Right lobe of liver (tissue), 6 donors: ENCODE measurements around the gene COX10. TPM values are rescaled to one million over a fixed set of nuclear protein-coding genes. Genes with fewer than 3 reads are reported as not detected.

Source experiments
- ATAC-seq, 4 donors: fragments of 200-7000 bp; cut with Tn5 transposase; one replicate each; pipeline ENCODE4 v1.9.1; 2020; ENCODE audit warnings: mild to moderate bottlenecking in 4 of 4, moderate library complexity in 4 of 4
- DNase-seq, 3 donors: peaks; one replicate each; pipeline ENCODE4 v3.0.0-alpha.2; 2020
- H3K27ac ChIP-seq, 3 donors: fragments of 200-600 bp; one replicate each; pipeline ENCODE4 v1.8.0; 2022
- H3K27me3 ChIP-seq, 2 donors: fragments of 200-600 bp; one replicate each; pipeline ENCODE4 v1.8.0; 2022
- H3K36me3 ChIP-seq, 4 donors: fragments of 200-600 bp; sonication (generic) in 1 of 4; one replicate each; pipeline versions ENCODE4 v1.5.1 to v1.8.0; 2017 to 2022; ENCODE audit warnings: control low read depth in 1 of 4
- H3K4me1 ChIP-seq, 4 donors: fragments of 200-600 bp; sonication (generic) in 1 of 4; one replicate each; pipeline versions ENCODE4 v1.5.1 to v1.8.0; 2017 to 2022; ENCODE audit warnings: control low read depth in 1 of 4
- H3K4me3 ChIP-seq, 3 donors: fragments of 200-600 bp; one replicate each; pipeline ENCODE4 v1.8.0; 2022
- H3K9me3 ChIP-seq, 4 donors: fragments of 200-600 bp; sonication (generic) in 1 of 4; one replicate each; pipeline versions ENCODE4 v1.5.1 to v1.8.0; 2017 to 2022; ENCODE audit warnings: control low read depth in 1 of 4
- CTCF ChIP-seq, 4 donors: fragments of 200-600 bp in 3 of 4; fragments of 450-650 bp in 1 of 4; IDR thresholded peaks; one replicate each; pipeline versions ENCODE4 v1.5.1 to v1.8.0; 2016 to 2022; ENCODE audit warnings: antibody characterized with exemption in 4 of 4, mild to moderate bottlenecking in 2 of 4
- POLR2A ChIP-seq: fragments of 450-650 bp; IDR thresholded peaks from one replicate; pipeline ENCODE4 v1.6.1; 2017; ENCODE audit warnings: antibody characterized with exemption, mild to moderate bottlenecking
- WGBS: methylation state at CpG from one replicate; pipeline ENCODE4 v1.1.6; 2018; ENCODE audit warnings: low coverage, low lambda C conversion rate; ENCODE audit not compliant: insufficient coverage; ENCODE audit errors: missing lambda C conversion rate; 5-methylcytosine and 5-hydroxymethylcytosine counted together
- intact Hi-C, 2 donors: fragments of 100-400 bp; cut with DNase I; formaldehyde crosslinking; loops; one replicate each; pipeline versions ENCODE4 v1.11.2 to v1.14.1; 2022
- total RNA-seq, 6 experiments: library from RNA; depleted of rRNA in 2 of 6; stranded (reverse); fragments of >200 nt in 2 of 6; fragmentation: NEBNext Ultra II Directional in 3 of 6; extraction: Animal tissue kit (Norgen Biotek cat#: 25700) in 3 of 6; gene quantifications; one replicate each; pipeline versions ENCODE4 v1.1.0 to v1.2.4, GENCODE V29; 2016 to 2023
- donor health status: DM: no; HTN: yes; CAD: no.
- donor health status: DM: no; HTN: no; CAD: no.
- donor health status: DM: no; HTN: no; CAD: no.
- donor health status: DM: no; HTN: yes; CAD: no.
- donor health status: DM: no; HTN: yes; CAD: no.

Gene COX10
- total RNA-seq, 6 experiments from 2014 or later = 6.8 to 23.0 (median 9.0) TPM

- intact Hi-C loops = no loop called here
- Histone ChIP-seq H3K27ac (no peak overlapping the region), H3K4me3 (no peak overlapping the region), H3K36me3 (no peaks in the 10 kb centered on the region), H3K4me1 (peaks cover 0 to 9% (median 3%) of the 10 kb centered on the region in 4 donors), H3K9me3 (no peaks in the 10 kb centered on the region), H3K27me3 (no peaks in the 10 kb centered on the region)
- 64% methylated on average over 16 of the region's 17 CpGs for WGBS
- ATAC-seq (peak; percentile 10 to 45 (median 30)), DNase-seq (peak; percentile 46 to 63 (median 55))
- TF ChIP-seq CTCF (IDR thresholded peaks at IDR 0.05) (peak; percentile 32 to 56 (median 38)), POLR2A (no peak)
Measured at GRCh38 chr17:14211801-14212200, 142.5 kb downstream of the COX10 start.

GRCh38 chr17:14212401-14212800 lies 143.1 kb downstream of the COX10 start:
- ATAC-seq = no peak
- 100% methylated on average over 7 of the region's 12 CpGs for WGBS
- intact Hi-C loops = no loop called here
- DNase-seq = no peak
- no peaks in the 10 kb centered on the region for H3K27me3 ChIP-seq
- peaks cover 0 to 9% (median 3%) of the 10 kb centered on the region in 4 donors for H3K4me1 ChIP-seq
- H3K27ac ChIP-seq = no peak overlapping the region
- TF ChIP-seq CTCF (IDR thresholded peaks at IDR 0.05) (no peak), POLR2A (no peak)
- H3K9me3 ChIP-seq = no peaks in the 10 kb centered on the region
- H3K4me3 ChIP-seq = no peak overlapping the region
- no peaks in the 10 kb centered on the region for H3K36me3 ChIP-seq

- H3K36me3 ChIP-seq = no peaks in the 10 kb centered on the region
- no peaks in the 10 kb centered on the region for H3K27me3 ChIP-seq
- DNase-seq (no peak), ATAC-seq (no peak)
- 94% methylated on average over 2 of the region's 2 CpGs for WGBS
- no peak overlapping the region for H3K4me3 ChIP-seq
- no peaks in the 10 kb centered on the region for H3K9me3 ChIP-seq
- TF ChIP-seq POLR2A (no peak), CTCF (IDR thresholded peaks at IDR 0.05) (no peak)
- intact Hi-C loops = no loop called here
- peaks cover 0 to 6% (median 3%) of the 10 kb centered on the region in 4 donors for H3K4me1 ChIP-seq
- no peak overlapping the region for H3K27ac ChIP-seq
Measured at GRCh38 chr17:14214271-14214670, 145.0 kb downstream of the COX10 start.

GRCh38 chr17:14222611-14223010 lies 153.3 kb downstream of the COX10 start:
- DNase-seq (no peak), ATAC-seq (no peak)
- no peaks in the 10 kb centered on the region for H3K27me3 ChIP-seq
- no peaks in the 10 kb centered on the region for H3K4me1 ChIP-seq
- TF ChIP-seq POLR2A (no peak), CTCF (IDR thresholded peaks at IDR 0.05) (no peak)
- no peak overlapping the region for H3K4me3 ChIP-seq
- no peaks in the 10 kb centered on the region for H3K9me3 ChIP-seq
- intact Hi-C loops = loop anchor here in 1 of 2 donors (10.0 kb wide), 1 partner anchor 62 kb away; no protein-coding TSS in a partner anchor
- WGBS = 93% methylated on average over 4 of the region's 4 CpGs
- no peak overlapping the region for H3K27ac ChIP-seq
- no peaks in the 10 kb centered on the region for H3K36me3 ChIP-seq
